ENCODE measurements around the gene VAV2. TPM values are rescaled to one million over a fixed set of nuclear protein-coding genes. Genes with fewer than 3 reads are reported as not detected.

Gene VAV2
- total RNA-seq, 1 donor from 2014 or later = 12.7 TPM

- Histone ChIP-seq H3K9me3 (no peaks in the 10 kb centered on the region), H3K36me3 (no peaks in the 10 kb centered on the region), H3K27ac (peak overlapping the region in 1 of 2 donors; percentile 27), H3K27me3 (no peaks in the 10 kb centered on the region), H3K4me3 (no peak overlapping the region), H3K4me1 (no peaks in the 10 kb centered on the region)
- peak; percentile 45 to 73 for DNase-seq (ENCODE audit: low spot score in 2 of 2)
- TF ChIP-seq CTCF (IDR thresholded peaks at IDR 0.05) = no peak
- intact Hi-C loops (cut with DNase I) = no loop called here
Measured at GRCh38 chr9:133855802-133856521, 136.2 kb downstream of the VAV2 start.

- Histone ChIP-seq H3K27me3 (no peaks in the 10 kb centered on the region), H3K4me1 (no peaks in the 10 kb centered on the region), H3K4me3 (no peak overlapping the region), H3K36me3 (no peaks in the 10 kb centered on the region), H3K9me3 (no peaks in the 10 kb centered on the region), H3K27ac (no peak overlapping the region)
- TF ChIP-seq CTCF (IDR thresholded peaks at IDR 0.05) = no peak
- intact Hi-C loops (cut with DNase I) = no loop called here
- no peak for DNase-seq (ENCODE audit: low spot score in 2 of 2)
Measured at GRCh38 chr9:133855371-133855770, 136.8 kb downstream of the VAV2 start.

- Histone ChIP-seq H3K4me3 (no peak overlapping the region), H3K9me3 (no peaks in the 10 kb centered on the region), H3K4me1 (no peaks in the 10 kb centered on the region), H3K27ac (no peak overlapping the region), H3K36me3 (no peaks in the 10 kb centered on the region), H3K27me3 (no peaks in the 10 kb centered on the region)
- no peak for TF ChIP-seq CTCF (IDR thresholded peaks at IDR 0.05)
- no peak for DNase-seq (ENCODE audit: low spot score in 2 of 2)
- intact Hi-C loops (cut with DNase I) = no loop called here
Measured at GRCh38 chr9:133854765-133855164, 137.4 kb downstream of the VAV2 start.

- no peak for TF ChIP-seq CTCF (IDR thresholded peaks at IDR 0.05)
- no peaks in the 10 kb centered on the region for H3K9me3 ChIP-seq
- intact Hi-C loops (cut with DNase I) = no loop called here
- no peak overlapping the region for H3K27ac ChIP-seq
- DNase-seq (ENCODE audit: low spot score in 2 of 2) = no peak
- H3K27me3 ChIP-seq = no peaks in the 10 kb centered on the region
- no peak overlapping the region for H3K4me3 ChIP-seq
- H3K36me3 ChIP-seq = no peaks in the 10 kb centered on the region
- no peaks in the 10 kb centered on the region for H3K4me1 ChIP-seq
Measured at GRCh38 chr9:133854048-133854447, 138.1 kb downstream of the VAV2 start.

GRCh38 chr9:133853331-133853730, 138.8 kb downstream of the VAV2 start:
- no peak overlapping the region for H3K4me3 ChIP-seq
- no peak for TF ChIP-seq CTCF (IDR thresholded peaks at IDR 0.05)
- intact Hi-C loops (cut with DNase I) = no loop called here
- no peak overlapping the region for H3K27ac ChIP-seq
- no peaks in the 10 kb centered on the region for H3K36me3 ChIP-seq
- H3K4me1 ChIP-seq = no peaks in the 10 kb centered on the region
- no peak for DNase-seq (ENCODE audit: low spot score in 2 of 2)
- H3K9me3 ChIP-seq = no peaks in the 10 kb centered on the region
- H3K27me3 ChIP-seq = no peaks in the 10 kb centered on the region

GRCh38 chr9:133852431-133852830, 139.7 kb downstream of the VAV2 start:
- no peak for DNase-seq (ENCODE audit: low spot score in 2 of 2)
- intact Hi-C loops (cut with DNase I) = no loop called here
- Histone ChIP-seq H3K36me3 (no peaks in the 10 kb centered on the region), H3K4me1 (no peaks in the 10 kb centered on the region), H3K27me3 (no peaks in the 10 kb centered on the region), H3K4me3 (no peak overlapping the region), H3K9me3 (no peaks in the 10 kb centered on the region), H3K27ac (no peak overlapping the region)
- TF ChIP-seq CTCF (IDR thresholded peaks at IDR 0.05) = no peak
